Tibial nerve (tissue), 3 donors: ENCODE results near the gene CCDC88C.

Experiments
- CTCF ChIP-seq, 5 experiments: fragments of 200-600 bp in 3 of 5; fragments of 450-650 bp in 2 of 5; sonication (generic) in 3 of 5; IDR thresholded peaks; one replicate each; pipeline ENCODE4 v1.5.1; 2016 to 2019; ENCODE audit warnings: antibody characterized with exemption in 5 of 5, mild to moderate bottlenecking in 3 of 5, moderate library complexity in 2 of 5
- POLR2A ChIP-seq, 2 donors: fragments of 450-650 bp; IDR thresholded peaks; one replicate each; pipeline ENCODE4 v1.6.1; 2017; ENCODE audit warnings: antibody characterized with exemption in 2 of 2, mild to moderate bottlenecking in 2 of 2, moderate library complexity in 2 of 2

GRCh38 chr14:91351512-91351862 lies 66.1 kb downstream of the CCDC88C start:
- TF ChIP-seq POLR2A (IDR thresholded peaks at IDR 0.05) = no peak
- no peak for TF ChIP-seq CTCF (IDR thresholded peaks at IDR 0.05)
